Measurements from ENCODE around the gene TBC1D17.

DNA sequence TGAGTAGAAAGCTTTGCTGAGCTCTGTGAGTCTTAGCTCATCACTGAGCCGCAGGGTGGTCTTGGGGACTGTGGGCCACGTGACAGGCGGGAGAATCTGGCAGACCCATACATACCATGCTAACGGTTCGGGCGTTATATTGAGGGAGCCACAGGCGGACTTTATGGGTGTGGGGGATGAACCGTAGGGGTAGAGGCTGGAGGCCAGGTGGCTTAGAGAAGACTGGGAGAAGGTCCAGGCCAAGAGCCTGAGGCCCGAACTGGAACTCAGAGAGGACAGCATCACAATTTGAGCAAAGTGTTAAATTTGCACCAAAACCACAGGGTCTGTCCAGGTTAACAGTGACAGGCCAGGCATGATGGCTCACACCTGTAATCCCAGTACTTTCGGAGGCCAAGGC, 36.2 kb downstream of the TBC1D17 start:
- TF ChIP-seq JUN (CRISPR knock-in tag; IDR thresholded peaks at IDR 0.05): no peak
- no peak for TF ChIP-seq PATZ1 (CRISPR knock-in tag; IDR thresholded peaks at IDR 0.05)
